AG04449 (cell line): ENCODE data around the gene M6PR.
"Not testable (repeated sequence)": the region's sequence is repeated elsewhere in the genome, so short reads cannot be mapped to it uniquely, and the experiment has no call there.

Source experiments
- CTCF ChIA-PET: fragments of 350-600 bp; formaldehyde crosslinking; extraction: SDS; loops from one replicate; lab custom pipeline; 2021; ENCODE audit warnings: antibody characterized with exemption; lab: Yijun Ruan, JAX
- POLR2A ChIA-PET: fragments of 400-600, 350-600 bp; formaldehyde crosslinking; extraction: SDS; loops from one replicate; lab custom pipeline; 2020; ENCODE audit warnings: antibody characterized with exemption, inconsistent platforms; lab: Yijun Ruan, JAX
- DNase-seq: peaks from one replicate; pipeline ENCODE4 v3.0.0-alpha.2; 2010; ENCODE audit warnings: low read depth, low spot score
- H3K4me3 ChIP-seq: 2 replicates; pipeline ENCODE4 v1.5.1; 2011; ENCODE audit warnings: low read depth, mild to moderate bottlenecking, control low read depth, low read length
- CTCF ChIP-seq: IDR thresholded peaks from one replicate; pipeline ENCODE4 v1.5.1; 2011; ENCODE audit warnings: mild to moderate bottlenecking, moderate library complexity, low read length, control low read depth, inconsistent platforms; ENCODE audit not compliant: insufficient read depth; ENCODE audit errors: missing control alignments

M6PR gene

DNA sequence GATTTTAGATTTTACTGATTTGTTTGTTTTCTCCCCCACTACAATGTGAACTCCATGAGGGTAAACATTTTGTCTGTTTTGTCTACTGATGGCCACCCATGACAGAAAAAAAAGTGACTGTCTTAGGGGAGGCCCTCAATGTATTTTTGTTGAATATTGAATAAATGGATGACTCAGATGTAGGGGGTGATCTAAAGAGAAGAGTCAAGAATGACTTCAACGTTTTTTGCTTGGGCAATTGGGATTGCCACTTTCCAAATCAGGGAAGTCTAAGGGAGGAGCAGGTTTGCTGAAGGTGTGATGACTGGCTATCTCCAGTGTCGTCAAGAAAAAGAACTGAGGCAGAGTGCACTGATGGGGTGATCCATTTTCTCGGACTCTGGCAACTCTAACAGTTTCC is 45.8 kb downstream of the M6PR start:
- no peak for TF ChIP-seq CTCF
- no peak overlapping the region for H3K4me3 ChIP-seq
- DNase-seq: no peak
- ChIA-PET POLR2A (no interaction called here), CTCF (interaction anchor here (1.0 to 1.2 kb wide), 2 partner anchors 10 to 13 kb away, joined by 5 to 6 read pairs; partner anchors contain the start of gene PHC1)

GRCh38 chr12:8902703-8903102 is 46.7 kb downstream of the M6PR start:
- CTCF ChIA-PET, H3K4me3 ChIP-seq, POLR2A ChIA-PET, DNase-seq: not testable (repeated sequence)

DNA sequence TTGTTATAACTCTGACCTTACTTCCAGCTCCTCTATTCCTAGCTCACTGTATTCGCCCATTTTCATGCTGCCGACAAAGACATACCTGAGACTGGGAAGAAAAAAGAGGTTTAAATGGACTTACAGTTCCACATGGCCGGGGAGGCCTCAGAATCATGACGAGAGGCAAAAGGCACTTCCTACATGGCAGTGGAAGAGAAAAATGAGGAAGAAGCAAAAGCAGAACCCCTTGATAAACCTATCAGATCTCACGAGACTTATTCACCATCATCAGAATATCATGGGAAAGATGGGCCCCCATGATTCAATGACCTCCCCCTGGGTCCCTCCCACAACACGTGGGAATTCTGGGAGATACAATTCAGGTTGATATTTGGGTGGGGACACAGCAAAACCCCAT is 49.6 kb downstream of the M6PR start:
- no peak for DNase-seq

GRCh38 chr12:8897081-8897480 is 52.4 kb downstream of the M6PR start:
- POLR2A ChIA-PET: no interaction called here
- no peak overlapping the region for H3K4me3 ChIP-seq
- CTCF ChIA-PET: interaction anchor here (9.7 kb wide), 1 partner anchor 239 kb away, joined by 97 read pairs; the partner anchor contains the start of gene MFAP5
- TF ChIP-seq CTCF: no peak
- no peak for DNase-seq

More for the DNA sequence above, 49.6 kb downstream of the M6PR start:
- CTCF ChIA-PET: no interaction called here
- TF ChIP-seq CTCF: no peak
- H3K4me3 ChIP-seq: no peak overlapping the region
- POLR2A ChIA-PET: no interaction called here

- H3K4me3 ChIP-seq: no peak overlapping the region
- CTCF ChIA-PET: interaction anchor here (1.2 to 9.7 kb wide), 3 partner anchors 15 to 237 kb away, joined by 3 to 97 read pairs (median 4); partner anchors contain the start of gene MFAP5
- no peak for TF ChIP-seq CTCF
- POLR2A ChIA-PET: no interaction called here
- no peak for DNase-seq
Observed at GRCh38 chr12:8894986-8895385, 54.5 kb downstream of the M6PR start.

DNA sequence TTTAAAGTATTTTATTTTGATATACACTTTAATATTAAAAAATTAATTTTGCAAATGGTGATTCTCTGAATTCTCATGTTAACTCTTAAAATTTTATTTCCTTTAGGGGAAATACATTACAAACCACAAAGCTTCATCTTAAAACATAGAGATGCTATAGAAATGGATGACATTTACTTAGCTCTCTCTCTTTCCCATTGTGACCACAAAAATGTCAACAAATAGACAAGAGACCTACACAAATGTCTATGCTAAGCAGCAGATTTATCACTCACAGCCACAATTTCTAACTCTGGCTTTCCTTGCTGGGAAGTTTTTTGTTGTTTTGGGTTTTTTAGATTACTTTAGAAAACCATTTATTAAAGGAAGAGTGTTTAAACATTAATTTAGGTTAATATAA is 55.1 kb downstream of the M6PR start:
- no peak for DNase-seq
- CTCF ChIA-PET: interaction anchor here (1.6 to 9.7 kb wide), 2 partner anchors 213 to 237 kb away, joined by 4 to 97 read pairs; partner anchors contain the start of gene MFAP5
- H3K4me3 ChIP-seq: no peak overlapping the region
- POLR2A ChIA-PET: no interaction called here
- TF ChIP-seq CTCF: no peak

DNA sequence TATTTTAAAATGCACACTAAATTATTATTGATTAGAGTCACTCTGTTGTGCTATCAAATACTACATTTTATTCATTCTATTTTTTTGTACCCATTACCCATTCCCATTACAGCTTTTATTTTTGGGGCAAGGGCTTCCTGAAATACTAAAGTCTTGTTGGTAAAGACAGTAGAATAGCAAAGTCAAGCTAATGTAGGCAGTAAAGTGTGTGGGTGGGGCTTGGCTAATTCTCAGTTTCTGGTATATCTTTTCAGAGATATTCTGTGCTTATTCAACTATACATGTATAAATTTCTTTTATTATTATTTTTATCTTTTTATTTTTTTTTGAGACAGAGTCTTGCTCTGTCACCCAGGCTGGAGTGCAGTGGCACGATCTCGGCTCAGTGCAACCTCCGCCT is 57.5 kb downstream of the M6PR start:
- ChIA-PET CTCF (interaction anchor here (1.9 to 9.7 kb wide), 11 partner anchors 10 to 348 kb away, joined by 7 to 97 read pairs (median 23); partner anchors contain the start of genes MFAP5 and PHC1), POLR2A (no interaction called here)
- no peak overlapping the region for H3K4me3 ChIP-seq
- DNase-seq: no peak
- TF ChIP-seq CTCF: no peak
